Chondrocyte (in vitro differentiated cells): ENCODE results near the gene SKAP1. TPM values are rescaled to one million over a fixed set of nuclear protein-coding genes. Genes with fewer than 3 reads are reported as not detected.

ENCODE experiments used
- DNase-seq: peaks from one replicate; pipeline ENCODE4 v3.0.0; 2021; ENCODE audit warnings: mixed read lengths, low spot score
- H3K27ac Mint-ChIP-seq: one replicate; pipeline ENCODE4 v1.8.0; 2021; ENCODE audit warnings: mild to moderate bottlenecking, moderate library complexity, mixed read lengths; ENCODE audit not compliant: unreplicated experiment
- H3K27me3 Mint-ChIP-seq: 2 replicates; pipeline ENCODE4 v1.8.0; 2021; ENCODE audit warnings: low read depth, mixed read lengths
- H3K36me3 Mint-ChIP-seq: 2 replicates; pipeline ENCODE4 v1.8.0; 2021; ENCODE audit warnings: low read depth, mixed read lengths
- H3K4me1 Mint-ChIP-seq: 2 replicates; pipeline ENCODE4 v1.8.0; 2021; ENCODE audit warnings: low read depth, mild to moderate bottlenecking, mixed read lengths
- H3K4me3 Mint-ChIP-seq: one replicate; pipeline ENCODE4 v1.8.0; 2021; ENCODE audit warnings: mild to moderate bottlenecking, moderate library complexity, mixed read lengths; ENCODE audit not compliant: unreplicated experiment
- H3K9me3 Mint-ChIP-seq: 2 replicates; pipeline ENCODE4 v1.8.0; 2021; ENCODE audit warnings: low read depth, mixed read lengths
- total RNA-seq: library from RNA; stranded (reverse); gene quantifications from 3 replicates; pipeline ENCODE4 v1.2.1, GENCODE V29; 2021
- TF ChIP-seq, protein P1 (sequence below): fragments of 200-600 bp; sonication (generic); IDR thresholded peaks from 2 replicates; pipeline ENCODE4 v1.5.0; 2021; ENCODE audit warnings: antibody characterized with exemption, mild to moderate bottlenecking, moderate library complexity

The SKAP1 gene
- total RNA-seq, 1 donor from 2014 or later, result not detected

- Mint-ChIP-seq H3K4me1 (no peaks in the 10 kb centered on the region), H3K27me3 (peaks cover 62% of the 10 kb centered on the region), H3K36me3 (no peaks in the 10 kb centered on the region), H3K4me3 (no peak overlapping the region), H3K27ac (no peak overlapping the region), H3K9me3 (no peaks in the 10 kb centered on the region)
- DNase-seq, result no peak
- TF ChIP-seq, protein P1, sequence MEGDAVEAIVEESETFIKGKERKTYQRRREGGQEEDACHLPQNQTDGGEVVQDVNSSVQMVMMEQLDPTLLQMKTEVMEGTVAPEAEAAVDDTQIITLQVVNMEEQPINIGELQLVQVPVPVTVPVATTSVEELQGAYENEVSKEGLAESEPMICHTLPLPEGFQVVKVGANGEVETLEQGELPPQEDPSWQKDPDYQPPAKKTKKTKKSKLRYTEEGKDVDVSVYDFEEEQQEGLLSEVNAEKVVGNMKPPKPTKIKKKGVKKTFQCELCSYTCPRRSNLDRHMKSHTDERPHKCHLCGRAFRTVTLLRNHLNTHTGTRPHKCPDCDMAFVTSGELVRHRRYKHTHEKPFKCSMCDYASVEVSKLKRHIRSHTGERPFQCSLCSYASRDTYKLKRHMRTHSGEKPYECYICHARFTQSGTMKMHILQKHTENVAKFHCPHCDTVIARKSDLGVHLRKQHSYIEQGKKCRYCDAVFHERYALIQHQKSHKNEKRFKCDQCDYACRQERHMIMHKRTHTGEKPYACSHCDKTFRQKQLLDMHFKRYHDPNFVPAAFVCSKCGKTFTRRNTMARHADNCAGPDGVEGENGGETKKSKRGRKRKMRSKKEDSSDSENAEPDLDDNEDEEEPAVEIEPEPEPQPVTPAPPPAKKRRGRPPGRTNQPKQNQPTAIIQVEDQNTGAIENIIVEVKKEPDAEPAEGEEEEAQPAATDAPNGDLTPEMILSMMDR, result no peak
Measured at GRCh38 chr17:48438516-48439061, 8.6 kb upstream of the SKAP1 start.

- TF ChIP-seq, protein P1, result no peak
- Mint-ChIP-seq H3K27me3 (peaks cover 77% of the 10 kb centered on the region), H3K36me3 (peaks cover 4% of the 10 kb centered on the region), H3K4me3 (no peak overlapping the region), H3K4me1 (no peaks in the 10 kb centered on the region), H3K27ac (no peak overlapping the region), H3K9me3 (no peaks in the 10 kb centered on the region)
- no peak for DNase-seq
Measured at GRCh38 chr17:48433896-48434295, 3.9 kb upstream of the SKAP1 start.

DNA sequence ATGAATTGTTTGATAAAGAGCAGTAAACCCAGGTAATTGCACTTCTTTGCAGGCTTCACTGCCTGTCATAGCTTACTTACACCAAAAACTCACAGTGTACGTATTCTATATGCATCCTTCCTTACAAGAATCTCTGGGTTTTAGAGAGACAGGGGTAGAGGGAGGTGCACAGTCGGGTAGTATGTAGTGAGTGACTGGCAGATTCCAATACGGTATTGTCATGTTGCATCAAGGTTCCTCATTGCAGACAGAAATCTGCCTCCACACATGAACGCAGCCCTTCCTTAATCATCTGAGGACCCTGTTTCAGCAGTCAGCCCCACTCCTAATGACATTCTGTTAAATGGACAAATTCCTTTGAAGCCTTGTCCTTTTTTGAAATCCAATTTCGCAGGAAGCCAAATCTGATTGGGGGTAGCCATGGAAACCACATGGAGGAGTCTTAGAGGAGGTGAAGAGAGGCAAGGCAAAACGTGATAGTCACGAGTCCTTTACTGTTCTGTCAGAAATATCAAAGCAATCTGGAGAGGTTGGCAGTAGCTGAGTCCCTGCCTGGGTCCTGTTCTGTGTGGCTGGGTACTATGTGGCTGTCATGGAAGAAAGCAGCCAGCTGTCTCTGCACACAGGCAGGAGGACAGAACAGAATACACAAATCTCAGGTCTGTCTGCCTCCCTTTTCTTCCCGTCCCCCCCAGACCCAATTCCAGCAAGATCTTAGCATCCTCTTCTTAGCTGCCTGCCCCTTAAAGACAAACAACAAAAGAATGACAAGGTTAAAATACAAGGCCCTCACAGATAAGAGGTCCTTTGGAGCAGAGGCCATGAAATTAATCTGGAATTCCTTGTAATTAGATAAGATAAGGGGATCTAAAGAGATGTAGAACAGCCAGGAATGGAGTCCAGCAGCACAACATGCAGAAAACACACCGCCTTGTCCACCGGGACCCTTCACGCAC lies 3.1 kb upstream of the SKAP1 start:
- peaks cover 4% of the 10 kb centered on the region for H3K36me3 Mint-ChIP-seq
- TF ChIP-seq, protein P1, result no peak
- no peak overlapping the region for H3K4me3 Mint-ChIP-seq
- DNase-seq, result no peak
- H3K9me3 Mint-ChIP-seq, result no peaks in the 10 kb centered on the region
- H3K4me1 Mint-ChIP-seq, result no peaks in the 10 kb centered on the region
- no peak overlapping the region for H3K27ac Mint-ChIP-seq
- peaks cover 80% of the 10 kb centered on the region for H3K27me3 Mint-ChIP-seq

GRCh38 chr17:48429156-48429555 lies 858 bp downstream of the SKAP1 start:
- Mint-ChIP-seq H3K27ac (no peak overlapping the region), H3K4me1 (no peaks in the 10 kb centered on the region), H3K9me3 (no peaks in the 10 kb centered on the region), H3K27me3 (peaks cover 75% of the 10 kb centered on the region), H3K36me3 (peaks cover 4% of the 10 kb centered on the region), H3K4me3 (no peak overlapping the region)
- no peak for DNase-seq
- TF ChIP-seq, protein P1, result no peak

- Mint-ChIP-seq H3K36me3 (peaks cover 4% of the 10 kb centered on the region), H3K9me3 (no peaks in the 10 kb centered on the region), H3K27ac (no peak overlapping the region), H3K4me1 (no peaks in the 10 kb centered on the region), H3K27me3 (peaks cover 61% of the 10 kb centered on the region), H3K4me3 (no peak overlapping the region)
- TF ChIP-seq, protein P1, result no peak
- DNase-seq, result no peak
Measured at GRCh38 chr17:48427598-48427997, 2.4 kb downstream of the SKAP1 start.
